Measurements from ENCODE around the gene RHBDD3. TPM values are rescaled to one million over a fixed set of nuclear protein-coding genes. Genes with fewer than 3 reads are reported as not detected.

RHBDD3 gene
- total RNA-seq, 3 donors from 2014 or later: 52.0 to 61.0 (median 56.8) TPM

DNA sequence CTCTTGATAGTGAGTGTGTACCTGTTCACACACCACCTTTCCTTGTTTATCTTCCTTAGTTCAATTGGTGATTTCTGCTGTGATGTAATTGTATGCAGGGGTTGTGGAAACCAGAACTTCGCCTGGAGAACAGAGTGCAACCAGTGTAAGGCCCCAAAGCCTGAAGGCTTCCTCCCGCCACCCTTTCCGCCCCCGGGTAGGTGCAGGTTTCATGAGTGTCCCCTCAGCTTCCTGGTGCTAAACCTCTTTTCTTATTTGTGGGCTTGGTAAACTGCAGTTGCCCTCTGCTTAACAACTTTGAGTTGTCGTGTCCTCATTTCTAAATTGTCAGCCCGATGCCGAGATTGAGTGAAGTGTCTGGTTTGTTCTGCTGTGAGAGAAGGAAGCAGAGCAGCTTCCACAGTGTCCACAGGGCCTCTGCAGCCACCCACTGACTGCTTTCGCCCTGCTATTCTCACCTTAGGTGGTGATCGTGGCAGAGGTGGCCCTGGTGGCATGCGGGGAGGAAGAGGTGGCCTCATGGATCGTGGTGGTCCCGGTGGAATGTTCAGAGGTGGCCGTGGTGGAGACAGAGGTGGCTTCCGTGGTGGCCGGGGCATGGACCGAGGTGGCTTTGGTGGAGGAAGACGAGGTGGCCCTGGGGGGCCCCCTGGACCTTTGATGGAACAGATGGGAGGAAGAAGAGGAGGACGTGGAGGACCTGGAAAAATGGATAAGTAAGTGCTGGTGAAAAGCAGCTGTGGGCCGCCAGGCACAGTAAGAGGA, 31.5 kb upstream of the RHBDD3 start:
- H3K4me1 Mint-ChIP-seq (ENCODE audit: low read depth): no peaks in the 10 kb centered on the region
- DNase-seq (no peak), ATAC-seq (no peak)
- no peak overlapping the region for H3K4me3 Mint-ChIP-seq
- peaks cover 2% of the 10 kb centered on the region for H3K27me3 Mint-ChIP-seq (ENCODE audit: low read depth)
- no peaks in the 10 kb centered on the region for H3K9me3 Mint-ChIP-seq
- peaks cover 43% of the 10 kb centered on the region for H3K36me3 Mint-ChIP-seq (ENCODE audit: insufficient read depth)

DNA sequence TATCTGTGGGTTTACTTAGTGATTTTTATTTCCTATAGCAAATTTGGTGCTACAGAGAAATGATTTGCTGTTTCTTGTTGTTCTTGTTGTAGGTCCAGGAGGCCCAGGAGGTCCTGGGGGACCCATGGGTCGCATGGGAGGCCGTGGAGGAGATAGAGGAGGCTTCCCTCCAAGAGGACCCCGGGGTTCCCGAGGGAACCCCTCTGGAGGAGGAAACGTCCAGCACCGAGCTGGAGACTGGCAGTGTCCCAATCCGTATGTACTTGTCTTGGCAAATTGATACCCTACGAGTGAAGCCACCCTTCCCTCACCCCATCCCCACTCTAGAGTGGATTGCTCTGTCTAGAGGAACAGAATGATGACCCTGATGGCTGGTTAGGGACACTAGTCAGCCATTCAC, 30.9 kb upstream of the RHBDD3 start:
- H3K36me3 Mint-ChIP-seq (ENCODE audit: insufficient read depth): peaks cover 45% of the 10 kb centered on the region
- ATAC-seq (no peak), DNase-seq (no peak)
- no peak overlapping the region for H3K4me3 Mint-ChIP-seq
- no peaks in the 10 kb centered on the region for H3K27me3 Mint-ChIP-seq (ENCODE audit: low read depth)
- no peaks in the 10 kb centered on the region for H3K9me3 Mint-ChIP-seq
- H3K4me1 Mint-ChIP-seq (ENCODE audit: low read depth): no peaks in the 10 kb centered on the region

DNA sequence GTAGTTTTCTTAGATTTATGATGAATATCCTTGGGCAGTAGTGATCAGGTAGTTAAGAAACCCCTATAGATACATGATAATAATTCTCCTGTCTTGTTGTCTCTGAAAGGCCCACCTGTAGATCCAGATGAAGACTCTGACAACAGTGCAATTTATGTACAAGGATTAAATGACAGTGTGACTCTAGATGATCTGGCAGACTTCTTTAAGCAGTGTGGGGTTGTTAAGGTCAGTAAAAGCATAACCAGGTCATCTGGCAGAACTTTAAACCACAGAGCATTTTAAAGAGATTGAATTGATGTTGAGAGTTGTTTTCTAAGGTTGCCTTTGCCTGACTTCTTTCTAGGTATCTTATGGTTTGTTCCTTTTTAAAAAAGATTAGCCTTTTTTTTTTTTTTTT, 24.6 kb upstream of the RHBDD3 start:
- no peaks in the 10 kb centered on the region for H3K9me3 Mint-ChIP-seq
- DNase-seq (no peak), ATAC-seq (no peak)
- H3K27me3 Mint-ChIP-seq (ENCODE audit: low read depth): no peaks in the 10 kb centered on the region
- peaks cover 51% of the 10 kb centered on the region for H3K36me3 Mint-ChIP-seq (ENCODE audit: insufficient read depth)
- no peak overlapping the region for H3K4me3 Mint-ChIP-seq
- peaks cover 7% of the 10 kb centered on the region for H3K4me1 Mint-ChIP-seq (ENCODE audit: low read depth)

DNA sequence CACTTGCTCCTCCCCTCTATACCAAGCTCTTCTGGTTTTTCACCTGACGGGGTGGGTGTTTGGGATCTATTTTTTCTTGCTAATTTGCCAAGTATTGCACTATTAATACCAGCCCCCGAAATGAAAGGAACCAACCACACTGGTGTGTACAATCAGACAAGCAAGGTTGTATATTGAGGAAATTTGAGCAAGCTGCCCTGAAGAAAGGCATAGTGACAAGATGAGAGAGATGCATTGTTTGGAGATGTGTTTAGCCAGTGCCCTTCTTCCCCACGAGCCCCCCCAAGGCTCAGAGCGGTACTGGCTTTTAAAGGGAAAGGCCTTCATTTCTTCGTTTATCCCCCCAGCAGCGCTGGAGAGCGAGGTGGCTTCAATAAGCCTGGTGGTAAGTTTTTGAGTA, 23.4 kb upstream of the RHBDD3 start:
- Mint-ChIP-seq H3K9me3 (no peaks in the 10 kb centered on the region), H3K4me3 (no peak overlapping the region), H3K36me3 (ENCODE audit: insufficient read depth) (peaks cover 53% of the 10 kb centered on the region), H3K4me1 (ENCODE audit: low read depth) (peaks cover 13% of the 10 kb centered on the region), H3K27me3 (ENCODE audit: low read depth) (no peaks in the 10 kb centered on the region)
- ATAC-seq: peak in 1 of 2 donors; percentile 28
- no peak for DNase-seq

DNA sequence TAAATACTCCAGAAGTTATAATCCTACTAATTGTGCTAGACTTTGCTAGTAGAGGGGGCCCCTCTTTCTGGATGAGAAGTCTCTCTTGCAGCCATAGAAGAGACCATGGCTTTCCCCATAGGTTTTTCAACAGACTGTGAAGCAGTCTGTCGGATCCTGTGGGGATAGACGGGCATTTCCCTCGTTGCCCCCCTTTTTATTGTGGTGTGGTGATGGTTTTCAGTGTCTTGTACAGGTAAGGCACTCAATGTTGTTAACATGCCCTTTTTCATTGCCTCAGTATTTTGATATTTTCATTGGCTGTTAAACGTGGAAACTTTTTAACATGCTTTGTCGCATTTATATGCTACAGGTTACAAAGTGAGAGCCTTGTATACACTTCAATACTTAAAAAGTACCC, 22.3 kb upstream of the RHBDD3 start:
- Mint-ChIP-seq H3K27me3 (ENCODE audit: low read depth) (no peaks in the 10 kb centered on the region), H3K4me1 (ENCODE audit: low read depth) (peaks cover 13% of the 10 kb centered on the region), H3K36me3 (ENCODE audit: insufficient read depth) (peaks cover 49% of the 10 kb centered on the region), H3K9me3 (no peaks in the 10 kb centered on the region), H3K4me3 (no peak overlapping the region)
- DNase-seq (no peak), ATAC-seq (no peak)

DNA sequence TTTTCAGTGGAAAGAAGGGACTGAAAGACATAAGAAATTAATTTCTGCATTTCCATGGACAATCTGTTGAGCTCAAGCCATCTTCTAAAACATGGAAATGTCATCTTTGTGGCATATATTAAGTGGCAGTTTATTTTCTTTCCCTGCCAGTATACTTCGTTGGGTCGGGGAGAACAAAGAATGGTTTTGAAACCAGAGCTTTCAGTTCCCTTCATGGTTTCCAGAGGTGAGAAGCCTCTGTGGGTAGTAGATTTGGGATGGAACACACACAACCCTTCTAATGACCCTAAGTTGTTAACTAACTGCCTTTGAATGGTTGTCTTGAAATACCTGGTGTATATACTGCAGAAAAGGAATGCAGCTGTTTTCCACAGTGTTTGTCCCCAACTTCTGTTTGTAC, 21.1 kb upstream of the RHBDD3 start:
- Mint-ChIP-seq H3K4me3 (no peak overlapping the region), H3K9me3 (no peaks in the 10 kb centered on the region), H3K4me1 (ENCODE audit: low read depth) (peaks cover 13% of the 10 kb centered on the region), H3K36me3 (ENCODE audit: insufficient read depth) (peaks cover 53% of the 10 kb centered on the region), H3K27me3 (ENCODE audit: low read depth) (no peaks in the 10 kb centered on the region)
- ATAC-seq (no peak), DNase-seq (no peak)

DNA sequence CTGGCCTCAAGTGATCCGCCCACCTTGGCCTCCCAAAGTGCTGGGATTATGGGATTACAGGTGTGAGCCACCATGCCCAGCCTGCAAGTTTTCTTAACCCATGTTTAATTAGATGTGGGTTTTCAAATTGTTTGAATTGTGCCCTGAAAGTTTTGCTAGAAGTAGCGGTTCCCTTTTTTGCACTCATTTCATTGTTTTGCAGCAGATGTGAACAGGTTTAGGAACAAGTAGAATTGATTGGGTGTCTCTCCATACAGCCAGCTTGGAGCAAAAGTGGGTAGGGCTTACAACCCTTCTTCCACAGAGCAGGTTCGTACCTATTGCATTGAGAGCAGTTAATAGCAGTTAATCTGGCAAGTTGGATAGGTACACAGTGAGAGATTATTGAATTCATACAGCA, 16.4 kb upstream of the RHBDD3 start:
- peaks cover 47% of the 10 kb centered on the region for H3K36me3 Mint-ChIP-seq (ENCODE audit: insufficient read depth)
- no peaks in the 10 kb centered on the region for H3K27me3 Mint-ChIP-seq (ENCODE audit: low read depth)
- no peak for DNase-seq
- ATAC-seq: no peak
- H3K9me3 Mint-ChIP-seq: no peaks in the 10 kb centered on the region
- H3K4me1 Mint-ChIP-seq (ENCODE audit: low read depth): peaks cover 16% of the 10 kb centered on the region
- no peak overlapping the region for H3K4me3 Mint-ChIP-seq

DNA sequence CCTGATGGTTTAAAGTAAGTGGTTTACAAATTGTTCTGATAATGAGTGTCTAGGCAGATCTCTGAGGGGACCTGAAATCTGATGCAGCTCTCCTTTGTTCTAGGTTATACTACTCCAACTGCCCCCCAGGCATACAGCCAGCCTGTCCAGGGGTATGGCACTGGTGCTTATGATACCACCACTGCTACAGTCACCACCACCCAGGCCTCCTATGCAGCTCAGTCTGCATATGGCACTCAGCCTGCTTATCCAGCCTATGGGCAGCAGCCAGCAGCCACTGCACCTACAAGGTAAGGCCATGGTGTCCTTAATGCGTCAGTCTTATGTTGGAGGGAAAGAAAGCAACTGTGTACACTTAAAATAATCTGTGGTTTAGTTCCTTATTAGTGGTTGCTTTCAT, 10.1 kb upstream of the RHBDD3 start:
- ATAC-seq: no peak
- DNase-seq: no peak

DNA sequence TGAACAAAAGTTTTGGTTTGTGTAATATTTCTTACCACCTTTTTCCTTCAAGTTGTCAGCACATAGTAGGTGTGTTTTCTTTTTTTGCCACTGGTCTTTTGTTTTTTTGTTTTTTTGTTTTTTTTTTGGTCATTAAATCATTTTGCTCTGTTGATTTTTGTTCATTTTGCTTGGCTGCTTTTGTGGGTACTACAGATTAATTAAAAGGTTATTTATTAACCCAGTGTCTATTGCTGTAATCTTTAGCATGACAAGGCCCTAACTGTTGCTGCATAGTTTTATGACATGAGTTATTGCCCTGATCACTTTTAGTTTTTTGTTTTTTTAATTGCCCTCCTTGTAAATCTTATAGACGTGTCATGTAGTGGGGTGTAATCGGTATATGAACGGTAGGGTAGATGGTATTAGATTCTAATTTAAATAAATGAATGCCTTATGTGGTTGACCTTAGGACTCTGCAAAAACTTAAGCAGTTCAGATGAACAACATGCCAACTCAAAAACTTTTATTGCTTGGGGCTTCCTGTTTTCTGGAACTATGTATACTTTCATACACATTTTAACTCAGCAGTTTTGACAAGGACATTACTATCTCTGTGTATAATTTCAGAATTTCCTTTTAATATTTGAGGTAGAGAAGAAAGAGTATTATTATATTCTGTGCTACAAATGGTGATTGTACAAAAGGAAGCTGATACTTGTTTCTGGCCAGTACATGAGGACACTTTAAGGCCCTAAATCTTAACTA, 8.2 kb upstream of the RHBDD3 start:
- Mint-ChIP-seq H3K4me3 (no peak overlapping the region), H3K36me3 (ENCODE audit: insufficient read depth) (peaks cover 63% of the 10 kb centered on the region), H3K9me3 (no peaks in the 10 kb centered on the region), H3K27me3 (ENCODE audit: low read depth) (no peaks in the 10 kb centered on the region), H3K4me1 (ENCODE audit: low read depth) (peaks cover 69% of the 10 kb centered on the region)
- DNase-seq: no peak
- no peak for ATAC-seq

More for the DNA sequence above, 10.1 kb upstream of the RHBDD3 start:
- H3K36me3 Mint-ChIP-seq (ENCODE audit: insufficient read depth): peaks cover 60% of the 10 kb centered on the region
- no peak overlapping the region for H3K4me3 Mint-ChIP-seq
- H3K9me3 Mint-ChIP-seq: no peaks in the 10 kb centered on the region
- H3K4me1 Mint-ChIP-seq (ENCODE audit: low read depth): peaks cover 52% of the 10 kb centered on the region
- H3K27me3 Mint-ChIP-seq (ENCODE audit: low read depth): no peaks in the 10 kb centered on the region

DNA sequence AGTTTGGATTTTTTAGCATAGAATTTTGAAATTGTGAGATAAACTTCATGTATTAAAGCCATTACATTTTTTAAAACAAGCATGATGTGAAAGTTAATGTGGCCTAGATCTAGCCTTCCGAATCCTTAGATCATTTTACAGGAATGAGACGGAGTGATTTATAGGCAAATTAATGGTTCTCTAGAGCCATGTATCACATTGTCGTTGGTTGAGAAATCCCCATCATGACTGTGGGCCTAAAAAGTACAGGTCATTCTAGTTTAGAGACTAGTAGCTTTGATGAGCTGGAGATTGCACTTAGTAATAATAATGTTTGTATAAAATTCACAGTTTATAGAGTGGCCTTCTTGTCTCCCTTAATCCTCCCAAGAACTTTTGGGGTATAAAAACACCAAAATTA, 7.4 kb upstream of the RHBDD3 start:
- Mint-ChIP-seq H3K4me3 (no peak overlapping the region), H3K4me1 (ENCODE audit: low read depth) (peaks cover 74% of the 10 kb centered on the region), H3K27me3 (ENCODE audit: low read depth) (no peaks in the 10 kb centered on the region), H3K9me3 (no peaks in the 10 kb centered on the region), H3K36me3 (ENCODE audit: insufficient read depth) (peaks cover 68% of the 10 kb centered on the region)
- DNase-seq (no peak), ATAC-seq (no peak)

DNA sequence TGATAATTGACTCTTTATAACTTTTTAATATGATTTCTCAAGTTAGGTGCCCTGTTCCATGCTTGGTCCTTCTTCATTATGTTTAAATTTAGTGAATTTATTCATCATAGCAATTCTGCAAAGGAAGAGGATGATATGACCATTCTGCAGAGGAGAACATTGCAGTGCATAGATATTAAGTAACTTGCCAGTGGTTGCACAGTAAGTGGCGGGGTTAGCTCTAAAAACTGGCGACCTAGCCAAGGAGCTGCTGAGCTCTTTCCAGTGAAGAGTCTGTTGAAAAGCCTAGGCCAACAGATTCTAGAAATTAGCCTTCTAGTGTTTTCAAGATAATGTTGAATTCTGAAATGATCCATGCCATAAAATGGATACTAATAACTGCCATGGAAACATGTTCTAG, 4.8 kb upstream of the RHBDD3 start:
- H3K27me3 Mint-ChIP-seq (ENCODE audit: low read depth): no peaks in the 10 kb centered on the region
- DNase-seq: no peak
- peaks cover 72% of the 10 kb centered on the region for H3K36me3 Mint-ChIP-seq (ENCODE audit: insufficient read depth)
- no peaks in the 10 kb centered on the region for H3K9me3 Mint-ChIP-seq
- H3K4me1 Mint-ChIP-seq (ENCODE audit: low read depth): peaks cover 73% of the 10 kb centered on the region
- peak overlapping the region; percentile 96 for H3K4me3 Mint-ChIP-seq
- no peak for ATAC-seq

DNA sequence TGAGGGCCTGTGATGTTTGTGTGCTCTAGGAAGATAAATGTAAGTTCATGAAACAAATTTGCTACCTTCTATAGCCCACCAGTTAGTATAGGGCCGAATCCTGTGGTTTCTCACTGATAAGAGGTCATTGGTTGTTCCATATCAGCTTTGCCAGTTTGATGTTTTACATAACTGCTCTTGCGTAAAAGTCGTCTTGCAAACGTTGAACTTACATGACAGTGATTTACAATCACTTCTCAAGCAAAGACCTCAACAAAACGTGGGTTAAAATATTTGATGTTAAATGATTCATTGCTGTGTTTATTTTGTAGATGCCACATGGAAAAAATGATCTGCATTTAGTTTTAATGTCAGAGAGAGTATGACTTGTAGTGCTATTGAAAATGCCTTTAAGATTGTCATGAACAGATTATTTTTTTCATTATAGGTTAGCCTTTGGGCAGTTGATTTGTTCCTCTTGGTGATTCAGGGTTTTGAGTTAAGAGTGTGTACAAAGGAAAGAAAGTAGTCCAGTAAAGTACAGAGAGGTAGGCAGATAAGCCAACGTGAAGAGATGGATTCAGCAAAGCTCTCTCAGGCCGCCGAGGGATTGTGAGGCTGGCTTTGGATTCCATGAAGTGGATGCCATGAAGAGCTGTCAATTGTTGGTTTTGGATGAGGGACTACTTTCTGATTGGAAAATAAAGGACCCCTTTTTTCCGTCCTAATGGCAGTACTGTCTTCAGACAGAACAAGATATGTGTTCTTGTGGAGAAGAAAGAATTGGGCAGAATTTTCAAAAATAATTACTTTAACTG, 2.9 kb upstream of the RHBDD3 start:
- DNase-seq (no peak), ATAC-seq (no peak)
- H3K4me3 Mint-ChIP-seq: peak overlapping the region; percentile 96
- H3K4me1 Mint-ChIP-seq (ENCODE audit: low read depth): peaks cover 66% of the 10 kb centered on the region
- no peaks in the 10 kb centered on the region for H3K27me3 Mint-ChIP-seq (ENCODE audit: low read depth)
- peaks cover 62% of the 10 kb centered on the region for H3K36me3 Mint-ChIP-seq (ENCODE audit: insufficient read depth)
- H3K9me3 Mint-ChIP-seq: no peaks in the 10 kb centered on the region

DNA sequence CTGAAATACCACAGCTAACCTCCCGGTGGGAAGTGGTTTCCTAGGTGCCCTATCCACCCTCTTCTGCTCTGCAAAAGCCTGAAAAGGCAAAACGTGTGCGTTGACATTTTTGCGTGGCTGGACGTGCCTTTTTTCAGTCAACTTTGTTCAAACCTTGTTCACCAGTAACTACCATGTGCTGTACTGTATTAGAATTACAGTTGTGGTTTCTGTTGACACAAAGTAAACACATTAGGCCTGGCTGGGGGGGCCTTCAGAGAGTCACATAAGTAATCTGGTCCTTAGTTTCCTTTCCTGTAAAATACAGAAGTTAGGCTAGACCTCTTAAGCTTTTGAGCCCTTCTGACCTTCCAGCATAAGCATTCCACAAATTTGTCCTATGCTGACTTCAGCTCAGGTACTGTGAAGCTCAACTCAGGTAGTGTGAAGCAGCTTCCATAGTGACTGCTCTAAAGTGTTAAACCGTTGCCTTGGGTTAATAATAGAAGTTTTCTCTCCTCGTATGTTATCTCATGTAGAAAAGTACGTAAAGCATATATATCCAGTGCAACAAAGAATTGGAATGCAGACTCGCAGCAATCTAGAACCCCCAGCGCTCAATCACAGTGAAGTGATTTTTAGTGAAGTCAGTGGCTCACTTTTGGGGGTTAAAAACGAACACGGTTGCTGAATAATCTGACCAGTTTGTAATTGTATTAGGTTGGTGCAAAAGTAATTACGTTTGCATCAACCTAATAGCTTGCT, 2.1 kb upstream of the RHBDD3 start:
- Mint-ChIP-seq H3K4me3 (peak overlapping the region; percentile 96), H3K4me1 (ENCODE audit: low read depth) (peaks cover 61% of the 10 kb centered on the region), H3K27me3 (ENCODE audit: low read depth) (no peaks in the 10 kb centered on the region), H3K36me3 (ENCODE audit: insufficient read depth) (peaks cover 56% of the 10 kb centered on the region), H3K9me3 (no peaks in the 10 kb centered on the region)
- no peak for DNase-seq
- ATAC-seq: no peak

DNA sequence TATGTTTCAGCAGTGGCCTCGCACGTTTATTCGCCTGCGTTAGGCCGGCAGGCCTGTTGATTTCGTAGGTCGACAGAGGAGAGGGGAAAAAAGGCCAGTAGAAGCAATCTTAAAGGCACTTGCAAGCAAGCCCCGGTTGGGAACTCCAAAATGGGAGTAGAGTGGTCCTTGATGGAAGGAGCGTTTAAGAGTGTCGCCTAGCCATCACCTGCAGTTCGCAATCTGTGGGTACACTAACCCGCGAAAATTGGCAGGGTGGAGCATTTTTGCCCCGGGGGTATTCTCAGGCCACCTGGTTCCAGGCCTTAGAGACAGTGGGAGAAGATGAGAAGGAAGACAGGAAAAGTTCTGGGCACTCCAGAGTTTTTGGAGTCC, 1.4 kb upstream of the RHBDD3 start:
- H3K27me3 Mint-ChIP-seq (ENCODE audit: low read depth): no peaks in the 10 kb centered on the region
- H3K36me3 Mint-ChIP-seq (ENCODE audit: insufficient read depth): peaks cover 53% of the 10 kb centered on the region
- ATAC-seq (no peak), DNase-seq (no peak)
- peak overlapping the region; percentile 96 for H3K4me3 Mint-ChIP-seq
- no peaks in the 10 kb centered on the region for H3K9me3 Mint-ChIP-seq
- peaks cover 55% of the 10 kb centered on the region for H3K4me1 Mint-ChIP-seq (ENCODE audit: low read depth)

Data from activated T-cell treated with anti-CD3 and anti-CD28 coated beads, Interleukin-2, amount 50 U/mL, for 4 hours (primary cell).